ENCODE data around the gene GPR108. TPM values are rescaled to one million over a fixed set of nuclear protein-coding genes. Genes with fewer than 3 reads are reported as not detected.

Gene GPR108
- total RNA-seq, 4 donors from 2014 or later: 45.7 to 72.8 (median 52.0) TPM

DNA sequence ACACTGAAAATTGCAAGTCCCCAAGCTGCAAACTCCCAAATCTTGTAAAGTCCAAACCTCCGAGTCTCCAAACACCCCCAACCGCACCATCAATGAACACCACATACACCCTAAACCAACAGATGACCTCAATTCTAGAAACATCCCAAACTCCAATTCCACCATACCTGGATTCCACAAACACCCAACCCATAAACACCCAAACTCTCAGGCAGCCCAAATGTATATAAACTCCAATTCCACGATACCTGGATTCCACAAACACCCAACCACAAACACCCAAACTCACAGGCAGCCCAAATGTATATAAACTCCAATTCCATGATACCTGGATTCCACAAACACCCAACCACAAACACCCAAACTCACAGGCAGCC lies 17.4 kb downstream of the GPR108 start:
- no peaks in the 10 kb centered on the region for H3K9me3 ChIP-seq
- peak overlapping the region in 2 of 4 donors; percentile 29 to 57 for H3K4me3 ChIP-seq
- peaks cover 0 to 44% (median 18%) of the 10 kb centered on the region in 3 donors for H3K4me1 ChIP-seq
- no peak for TF ChIP-seq POLR2A (IDR thresholded peaks at IDR 0.05)
- TF ChIP-seq, protein P1, sequence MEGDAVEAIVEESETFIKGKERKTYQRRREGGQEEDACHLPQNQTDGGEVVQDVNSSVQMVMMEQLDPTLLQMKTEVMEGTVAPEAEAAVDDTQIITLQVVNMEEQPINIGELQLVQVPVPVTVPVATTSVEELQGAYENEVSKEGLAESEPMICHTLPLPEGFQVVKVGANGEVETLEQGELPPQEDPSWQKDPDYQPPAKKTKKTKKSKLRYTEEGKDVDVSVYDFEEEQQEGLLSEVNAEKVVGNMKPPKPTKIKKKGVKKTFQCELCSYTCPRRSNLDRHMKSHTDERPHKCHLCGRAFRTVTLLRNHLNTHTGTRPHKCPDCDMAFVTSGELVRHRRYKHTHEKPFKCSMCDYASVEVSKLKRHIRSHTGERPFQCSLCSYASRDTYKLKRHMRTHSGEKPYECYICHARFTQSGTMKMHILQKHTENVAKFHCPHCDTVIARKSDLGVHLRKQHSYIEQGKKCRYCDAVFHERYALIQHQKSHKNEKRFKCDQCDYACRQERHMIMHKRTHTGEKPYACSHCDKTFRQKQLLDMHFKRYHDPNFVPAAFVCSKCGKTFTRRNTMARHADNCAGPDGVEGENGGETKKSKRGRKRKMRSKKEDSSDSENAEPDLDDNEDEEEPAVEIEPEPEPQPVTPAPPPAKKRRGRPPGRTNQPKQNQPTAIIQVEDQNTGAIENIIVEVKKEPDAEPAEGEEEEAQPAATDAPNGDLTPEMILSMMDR (IDR thresholded peaks at IDR 0.05): no peak
- peaks cover 0 to 5% (median 0%) of the 10 kb centered on the region in 4 donors for H3K27me3 ChIP-seq
- 83 to 89% methylated on average over 3 of the region's 3 CpGs for WGBS, 2 donors
- DNase-seq: no peak
- H3K27ac ChIP-seq: peak overlapping the region in 2 of 4 donors; percentile 18 to 50
- H3K36me3 ChIP-seq: no peaks in the 10 kb centered on the region
- intact Hi-C loops (cut with DNase I): no loop called here

DNA sequence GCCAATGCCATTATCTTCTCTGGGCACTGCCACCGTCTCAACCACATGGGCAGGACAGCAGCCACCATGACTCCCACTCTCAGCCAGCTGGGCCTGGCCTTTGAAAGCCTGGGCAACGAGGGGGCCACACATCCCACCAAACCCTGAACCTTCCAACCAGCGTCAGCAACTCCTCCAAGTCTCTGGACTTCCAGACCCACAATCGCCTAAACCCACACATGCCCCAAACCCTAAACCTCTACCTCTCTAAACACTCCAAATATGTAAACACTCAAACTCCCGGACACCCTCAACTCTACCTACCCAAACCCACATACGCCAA lies 17.9 kb downstream of the GPR108 start:
- DNase-seq: no peak
- TF ChIP-seq, protein P1 (IDR thresholded peaks at IDR 0.05): no peak
- TF ChIP-seq POLR2A (IDR thresholded peaks at IDR 0.05): no peak
- peaks cover 0 to 40% (median 18%) of the 10 kb centered on the region in 3 donors for H3K4me1 ChIP-seq
- no peaks in the 10 kb centered on the region for H3K9me3 ChIP-seq
- no peaks in the 10 kb centered on the region for H3K36me3 ChIP-seq
- intact Hi-C loops (cut with DNase I): no loop called here
- H3K4me3 ChIP-seq: peak overlapping the region in 2 of 4 donors; percentile 29 to 57
- WGBS, 2 donors: 78 to 88% methylated on average over 5 to 6 of the region's 6 CpGs
- H3K27ac ChIP-seq: peak overlapping the region in 1 of 4 donors; percentile 50
- H3K27me3 ChIP-seq: peaks cover 0 to 5% (median 0%) of the 10 kb centered on the region in 4 donors

DNA sequence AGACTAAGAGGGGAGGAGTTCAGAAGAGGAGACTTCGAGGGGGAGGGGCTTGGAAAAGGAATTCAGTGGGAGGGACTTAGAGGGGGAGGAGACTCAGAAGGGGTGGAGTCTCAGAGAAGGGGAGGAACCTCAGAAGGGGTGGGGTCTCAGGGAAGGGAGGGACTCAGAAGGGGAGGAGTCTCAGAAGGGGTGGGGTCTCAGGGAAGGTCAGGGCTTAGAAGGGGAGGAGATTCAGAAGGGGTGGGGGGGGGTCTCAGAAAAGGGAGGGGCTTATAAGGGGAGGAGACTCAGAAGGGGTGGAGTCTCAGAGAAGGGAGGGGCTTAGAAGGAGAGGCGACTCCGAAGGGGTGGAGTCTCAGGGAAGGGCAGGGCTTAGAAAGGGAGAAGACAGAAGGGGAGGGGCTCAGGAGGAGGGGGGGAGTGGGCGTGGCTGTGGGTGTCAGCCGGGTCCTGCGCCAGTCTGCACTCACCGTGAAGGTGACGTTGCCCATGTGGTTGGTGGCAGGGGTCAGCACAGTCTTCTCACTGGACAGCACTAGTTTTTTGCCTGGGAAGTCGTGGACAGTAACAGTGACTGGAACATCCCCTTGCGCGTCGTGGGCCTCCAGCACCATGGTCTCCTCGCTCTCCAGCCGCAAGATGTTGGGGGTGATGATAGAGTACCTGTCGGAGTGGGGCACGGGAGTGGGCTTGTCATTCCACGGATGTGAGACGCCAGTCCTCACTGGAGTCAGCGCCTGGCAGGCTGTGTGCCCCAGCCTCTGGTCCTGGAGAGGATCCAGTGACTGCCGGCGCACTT lies 18.4 kb downstream of the GPR108 start:
- no peaks in the 10 kb centered on the region for H3K36me3 ChIP-seq
- WGBS, 2 donors: 73 to 75% methylated on average over 21 of the region's 21 CpGs
- peaks cover 0 to 36% (median 18%) of the 10 kb centered on the region in 3 donors for H3K4me1 ChIP-seq
- no peak for TF ChIP-seq POLR2A (IDR thresholded peaks at IDR 0.05)
- TF ChIP-seq, protein P1 (IDR thresholded peaks at IDR 0.05): no peak
- no peaks in the 10 kb centered on the region for H3K9me3 ChIP-seq
- intact Hi-C loops (cut with DNase I): no loop called here
- no peak for DNase-seq
- peak overlapping the region in 2 of 4 donors; percentile 29 to 57 for H3K4me3 ChIP-seq
- peak overlapping the region in 1 of 4 donors; percentile 21 for H3K27ac ChIP-seq
- peaks cover 0 to 10% (median 0%) of the 10 kb centered on the region in 4 donors for H3K27me3 ChIP-seq

DNA sequence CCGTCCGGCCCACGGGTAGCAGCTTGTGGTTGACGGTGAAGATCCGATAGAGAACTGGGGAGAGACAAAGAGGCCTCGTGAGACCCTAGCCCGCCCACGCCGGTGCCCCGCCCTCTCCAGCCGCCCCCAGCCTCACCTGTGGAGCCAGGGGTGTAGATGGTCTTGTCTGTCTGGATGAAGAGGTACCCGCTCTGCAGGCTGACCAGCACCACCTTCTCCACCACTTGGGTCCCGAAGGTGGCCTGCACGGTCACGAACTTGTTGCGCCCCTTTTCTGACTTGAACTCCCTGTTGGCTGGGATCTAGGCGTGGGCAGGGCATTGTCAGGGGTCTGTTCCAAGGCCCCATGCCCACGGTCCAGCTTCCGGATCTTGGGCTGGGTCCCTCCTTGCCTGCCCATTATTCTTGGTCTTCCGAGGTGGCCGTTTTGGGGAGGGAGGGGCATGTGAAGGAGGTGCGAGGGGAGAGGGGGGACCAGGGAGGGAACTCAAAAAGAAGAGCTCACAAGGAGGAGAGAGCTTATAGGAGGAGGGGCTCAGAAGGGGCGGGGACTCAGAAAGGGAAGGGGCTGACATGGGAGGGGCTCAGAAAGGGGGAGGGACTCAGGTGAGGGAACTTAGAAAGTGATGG lies 19.2 kb downstream of the GPR108 start:
- intact Hi-C loops (cut with DNase I): no loop called here

More for the DNA sequence above, 19.2 kb downstream of the GPR108 start:
- Histone ChIP-seq H3K27me3 (peaks cover 0 to 11% (median 0%) of the 10 kb centered on the region in 4 donors), H3K4me1 (peaks cover 0 to 29% (median 18%) of the 10 kb centered on the region in 3 donors), H3K36me3 (no peaks in the 10 kb centered on the region), H3K9me3 (no peaks in the 10 kb centered on the region), H3K4me3 (no peak overlapping the region), H3K27ac (no peak overlapping the region)
- 52 to 80% methylated on average over 5 to 6 of the region's 23 CpGs for WGBS, 2 donors
- TF ChIP-seq, protein P1 (IDR thresholded peaks at IDR 0.05): no peak
- TF ChIP-seq POLR2A (IDR thresholded peaks at IDR 0.05): no peak
- DNase-seq: no peak

Data from esophagus squamous epithelium (tissue), 5 donors.